ENCODE measurements around the gene ARMH3.

Gene ARMH3

GRCh38 chr10:101797403-101798059 is 258.4 kb downstream of the ARMH3 start:
- no peak for DNase-seq (ENCODE audit: low read depth in 2 of 2)
